Coronary artery (tissue), 2 donors: ENCODE data around the gene DNAH1.
"Not testable (repeated sequence)": the region's sequence is repeated elsewhere in the genome, so short reads cannot be mapped to it uniquely, and the experiment has no call there.

Experiments
- DNase-seq: peaks from one replicate; pipeline ENCODE4 v3.0.0-alpha.2; 2017; ENCODE audit warnings: low spot score
- H3K27ac ChIP-seq, 2 donors: fragments of 200-600 bp; sonication (generic); one replicate each; pipeline ENCODE4 v1.5.1; 2016 to 2019
- H3K4me3 ChIP-seq: fragments of 200-600 bp; sonication (generic); 2 replicates; pipeline ENCODE4 v1.5.1; 2016; ENCODE audit warnings: mild to moderate bottlenecking, moderate library complexity
- TF ChIP-seq, protein P1 (sequence below): fragments of 200-600 bp; sonication (generic); IDR thresholded peaks from one replicate; pipeline ENCODE4 v1.5.1; 2019; ENCODE audit warnings: antibody characterized with exemption

The DNAH1 gene

DNA sequence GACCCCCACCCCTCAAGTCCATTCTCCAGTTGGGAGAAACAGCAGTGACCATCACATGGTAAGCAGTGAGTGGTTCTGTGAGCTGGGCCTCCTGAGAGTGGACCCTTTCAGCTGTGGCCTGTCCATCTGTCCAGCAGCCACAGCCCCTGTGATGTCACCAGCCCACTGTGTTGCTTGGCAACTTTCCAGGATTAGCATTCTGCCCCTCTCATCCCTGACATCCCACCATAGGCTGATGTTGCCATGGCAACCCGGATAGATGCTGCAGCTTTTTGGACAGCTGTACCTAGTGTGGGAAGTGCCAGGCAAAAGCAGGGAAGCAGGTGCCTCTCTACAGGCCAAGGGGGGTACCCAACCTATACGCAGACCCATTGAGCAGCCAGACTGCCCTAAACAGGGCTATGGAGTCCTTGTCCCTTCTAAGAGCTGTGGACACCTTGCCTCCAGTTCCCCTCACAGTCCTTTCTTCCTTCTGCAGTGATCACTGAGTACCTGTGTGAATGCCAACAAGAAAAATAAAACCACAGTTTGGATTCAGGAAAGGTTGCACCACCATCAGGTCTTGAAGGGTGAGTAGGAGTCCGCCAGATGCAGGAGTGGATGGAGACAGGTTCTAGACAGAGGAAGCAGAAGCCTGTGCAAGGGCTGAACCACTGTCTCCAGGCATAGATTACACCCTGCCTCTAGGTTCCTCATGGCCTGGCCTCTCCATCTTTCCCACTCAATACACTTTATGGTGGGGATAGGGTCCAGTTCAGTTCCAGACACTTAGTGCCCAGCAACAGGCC lies at the start of gene DNAH1:
Gene DNAH1 (plus strand): TSS at position 343 of the 788 bp plus-strand sequence. CDS start 6,124 bp downstream, outside the sequence.
- no peak for DNase-seq
- Histone ChIP-seq H3K27ac (no peak within 1 kb of the TSS), H3K4me3 (peak within 1 kb of the TSS; percentile 66)
- TF ChIP-seq, protein P1, sequence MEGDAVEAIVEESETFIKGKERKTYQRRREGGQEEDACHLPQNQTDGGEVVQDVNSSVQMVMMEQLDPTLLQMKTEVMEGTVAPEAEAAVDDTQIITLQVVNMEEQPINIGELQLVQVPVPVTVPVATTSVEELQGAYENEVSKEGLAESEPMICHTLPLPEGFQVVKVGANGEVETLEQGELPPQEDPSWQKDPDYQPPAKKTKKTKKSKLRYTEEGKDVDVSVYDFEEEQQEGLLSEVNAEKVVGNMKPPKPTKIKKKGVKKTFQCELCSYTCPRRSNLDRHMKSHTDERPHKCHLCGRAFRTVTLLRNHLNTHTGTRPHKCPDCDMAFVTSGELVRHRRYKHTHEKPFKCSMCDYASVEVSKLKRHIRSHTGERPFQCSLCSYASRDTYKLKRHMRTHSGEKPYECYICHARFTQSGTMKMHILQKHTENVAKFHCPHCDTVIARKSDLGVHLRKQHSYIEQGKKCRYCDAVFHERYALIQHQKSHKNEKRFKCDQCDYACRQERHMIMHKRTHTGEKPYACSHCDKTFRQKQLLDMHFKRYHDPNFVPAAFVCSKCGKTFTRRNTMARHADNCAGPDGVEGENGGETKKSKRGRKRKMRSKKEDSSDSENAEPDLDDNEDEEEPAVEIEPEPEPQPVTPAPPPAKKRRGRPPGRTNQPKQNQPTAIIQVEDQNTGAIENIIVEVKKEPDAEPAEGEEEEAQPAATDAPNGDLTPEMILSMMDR, result no peak

DNA sequence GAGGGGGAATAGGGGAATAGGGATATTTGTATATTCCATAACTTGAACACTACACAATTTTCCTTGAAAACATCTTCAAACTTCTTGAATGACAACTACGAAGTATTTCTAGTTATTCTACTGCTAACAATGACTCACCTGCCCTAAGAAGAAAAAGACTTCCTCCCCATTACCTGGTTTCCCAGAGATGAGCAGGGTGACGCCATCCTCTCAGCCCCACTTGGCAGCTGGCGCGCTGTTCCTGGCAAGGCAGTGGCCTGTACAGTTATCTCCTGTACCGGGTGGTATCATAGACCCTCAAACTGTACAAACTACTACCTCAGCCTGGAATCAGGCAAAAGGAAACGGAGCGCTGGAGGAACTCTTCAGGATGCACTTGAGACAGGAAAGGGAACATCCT lies 48.1 kb upstream of the DNAH1 start:
- DNase-seq, result no peak
- Histone ChIP-seq H3K27ac (no peak overlapping the region), H3K4me3 (no peak overlapping the region)
- TF ChIP-seq, protein P1, result no peak

DNA sequence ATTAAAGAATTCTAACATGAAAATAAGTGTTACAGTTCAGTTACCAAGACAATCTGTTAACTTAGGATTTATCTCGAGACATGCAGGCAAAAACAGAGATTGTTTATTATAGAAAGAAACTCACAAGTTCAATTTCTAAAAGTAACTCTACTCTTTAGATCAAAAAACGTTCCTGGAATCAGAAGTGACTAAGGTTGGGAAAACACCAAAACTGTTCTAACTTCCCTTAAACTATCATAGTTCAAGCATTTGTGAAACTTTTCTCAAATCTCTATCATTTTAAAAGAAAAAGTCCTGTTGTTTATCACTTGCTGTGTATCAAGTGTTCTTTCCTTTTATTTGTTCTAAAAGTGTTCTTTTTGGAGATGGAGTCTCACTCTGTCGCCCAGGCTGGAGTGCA lies 46.3 kb upstream of the DNAH1 start:
- DNase-seq, result no peak
- Histone ChIP-seq H3K4me3 (no peak overlapping the region), H3K27ac (peak overlapping the region; percentile 27 to 33)
- TF ChIP-seq, protein P1, result no peak

DNA sequence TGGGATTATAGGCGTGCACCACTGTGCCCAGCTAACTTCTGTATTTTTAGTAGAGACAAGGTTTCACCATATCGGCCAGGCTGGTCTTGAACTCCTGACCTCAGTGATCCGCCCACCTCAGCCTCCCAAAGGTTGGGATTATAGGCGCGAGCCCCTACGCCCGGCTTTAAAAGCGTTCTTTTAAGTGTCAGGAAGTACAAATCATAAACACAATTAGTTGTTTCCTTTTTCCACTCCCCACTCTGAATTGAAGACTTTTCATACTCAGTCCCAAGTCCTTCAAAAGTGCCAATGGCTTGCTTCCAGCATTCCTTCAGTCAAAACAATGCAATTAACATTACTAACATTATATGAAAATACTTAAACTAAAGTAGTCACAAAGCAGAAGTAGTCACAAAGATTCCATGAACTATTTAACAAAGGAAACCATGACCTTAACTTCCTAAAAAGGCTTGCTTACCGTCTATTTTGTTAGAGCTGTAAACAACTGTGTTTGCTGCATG lies 45.8 kb upstream of the DNAH1 start:
- Histone ChIP-seq H3K4me3 (no peak overlapping the region), H3K27ac (peak overlapping the region; percentile 27 to 33)
- TF ChIP-seq, protein P1, result no peak
- no peak for DNase-seq

DNA sequence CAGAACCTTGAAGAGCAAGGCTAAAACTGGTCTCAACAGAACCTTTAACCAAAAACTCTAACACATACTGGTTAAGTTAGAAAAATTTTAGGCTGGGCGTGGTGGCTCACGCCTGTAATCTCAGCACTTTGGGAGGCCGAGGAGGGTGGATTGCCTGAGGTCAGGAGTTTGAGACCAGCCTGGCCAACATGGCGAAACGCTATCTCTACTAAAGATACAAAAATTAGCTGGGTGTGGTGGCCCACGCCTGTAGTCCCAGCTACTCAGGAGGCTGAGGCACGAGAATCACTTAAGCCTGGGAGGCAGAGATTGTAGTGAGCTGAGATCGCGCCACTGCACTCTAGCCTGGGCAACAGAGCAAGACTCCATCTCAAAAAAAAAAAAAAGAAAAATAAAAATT lies 43.9 kb upstream of the DNAH1 start:
- DNase-seq, result not testable (repeated sequence)
- Histone ChIP-seq H3K4me3 (peak overlapping the region; percentile 33), H3K27ac (peak overlapping the region in 1 of 2 donors; percentile 2)

DNA sequence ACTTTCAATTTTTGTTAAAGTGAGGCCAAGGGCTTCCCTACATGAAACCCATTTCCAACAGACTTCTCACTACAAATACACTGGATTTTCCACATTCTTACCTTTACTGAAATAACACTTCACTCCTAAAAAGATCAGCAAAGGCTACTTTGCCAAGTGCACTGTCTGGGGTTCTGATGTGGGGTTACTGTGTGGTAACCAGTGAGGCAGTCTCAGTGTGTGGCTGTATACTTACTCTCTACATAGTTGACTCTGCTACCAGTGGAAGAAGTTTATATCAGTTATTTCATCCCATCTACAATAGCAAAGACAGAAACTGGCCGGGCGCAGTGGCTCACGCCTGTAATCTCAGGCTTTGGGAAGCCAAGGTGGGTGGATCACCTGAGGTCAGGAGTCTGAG lies 43.3 kb upstream of the DNAH1 start:
- no peak overlapping the region for H3K27ac ChIP-seq
- DNase-seq, result no peak
- TF ChIP-seq, protein P1, result no peak
- H3K4me3 ChIP-seq, result no peak overlapping the region

DNA sequence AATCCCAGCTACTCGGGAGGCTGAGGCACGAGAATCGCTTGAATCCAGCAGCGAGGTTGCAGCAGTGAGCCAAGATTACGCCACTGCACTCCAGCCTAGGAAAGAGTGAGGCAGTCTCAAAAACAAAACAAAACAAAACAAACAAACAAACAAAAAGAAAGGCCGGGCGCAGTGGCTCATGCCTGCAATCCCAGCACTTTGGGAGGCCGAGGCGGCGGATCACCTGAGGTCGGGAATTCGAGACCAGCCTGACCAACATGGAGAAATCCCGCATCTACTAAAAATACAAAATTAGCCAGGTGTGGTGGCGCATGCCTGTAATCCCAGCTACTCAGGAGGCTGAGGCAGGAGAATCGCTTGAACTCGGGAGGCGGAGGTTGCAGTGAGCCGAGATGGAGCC lies 41.3 kb upstream of the DNAH1 start:
- H3K4me3 ChIP-seq, H3K27ac ChIP-seq, DNase-seq: not testable (repeated sequence)
